ENCODE measurements around the gene PAX3.

PAX3 gene

GRCh38 chr2:222176890-222177289, 121.9 kb downstream of the PAX3 start:
- Histone ChIP-seq H3K9me3 (ENCODE audit: severe bottlenecking) (no peaks in the 10 kb centered on the region), H3K36me3 (no peaks in the 10 kb centered on the region), H3K27ac (no peak overlapping the region), H3K27me3 (ENCODE audit: insufficient read depth, low read depth, severe bottlenecking) (no peaks in the 10 kb centered on the region), H3K4me3 (ENCODE audit: low read depth, low read length) (no peak overlapping the region)
- DNase-seq = no peak
- TF ChIP-seq CTCF (IDR thresholded peaks at IDR 0.05; ENCODE audit: low read depth, low read length) = no peak

GRCh38 chr2:222174450-222174849, 124.3 kb downstream of the PAX3 start:
- TF ChIP-seq CTCF (IDR thresholded peaks at IDR 0.05; ENCODE audit: low read depth, low read length) = no peak
- Histone ChIP-seq H3K27ac (no peak overlapping the region), H3K9me3 (ENCODE audit: severe bottlenecking) (no peaks in the 10 kb centered on the region), H3K27me3 (ENCODE audit: insufficient read depth, low read depth, severe bottlenecking) (no peaks in the 10 kb centered on the region), H3K4me3 (ENCODE audit: low read depth, low read length) (no peak overlapping the region), H3K36me3 (no peaks in the 10 kb centered on the region)
- DNase-seq = no peak

- no peaks in the 10 kb centered on the region for H3K27me3 ChIP-seq (ENCODE audit: insufficient read depth, low read depth, severe bottlenecking)
- H3K36me3 ChIP-seq = no peaks in the 10 kb centered on the region
- no peak overlapping the region for H3K4me3 ChIP-seq (ENCODE audit: low read depth, low read length)
- H3K27ac ChIP-seq = no peak overlapping the region
- no peak for DNase-seq
- H3K9me3 ChIP-seq (ENCODE audit: severe bottlenecking) = no peaks in the 10 kb centered on the region
- no peak for TF ChIP-seq CTCF (IDR thresholded peaks at IDR 0.05; ENCODE audit: low read depth, low read length)
These were observed 129.5 kb downstream of the PAX3 start for GRCh38 chr2:222169346-222169745.

- no peak for DNase-seq
- no peaks in the 10 kb centered on the region for H3K9me3 ChIP-seq (ENCODE audit: severe bottlenecking)
- no peak for TF ChIP-seq CTCF (IDR thresholded peaks at IDR 0.05; ENCODE audit: low read depth, low read length)
- no peaks in the 10 kb centered on the region for H3K36me3 ChIP-seq
- no peak overlapping the region for H3K4me3 ChIP-seq (ENCODE audit: low read depth, low read length)
- no peak overlapping the region for H3K27ac ChIP-seq
- H3K27me3 ChIP-seq (ENCODE audit: insufficient read depth, low read depth, severe bottlenecking) = no peaks in the 10 kb centered on the region
These were observed 131.0 kb downstream of the PAX3 start for GRCh38 chr2:222167762-222168161.

- no peaks in the 10 kb centered on the region for H3K9me3 ChIP-seq (ENCODE audit: severe bottlenecking)
- TF ChIP-seq CTCF (IDR thresholded peaks at IDR 0.05; ENCODE audit: low read depth, low read length) = no peak
- no peak overlapping the region for H3K27ac ChIP-seq
These were observed 137.9 kb downstream of the PAX3 start for GRCh38 chr2:222160944-222161343.

GRCh38 chr2:222160125-222160524, 138.7 kb downstream of the PAX3 start:
- DNase-seq = no peak
- no peaks in the 10 kb centered on the region for H3K36me3 ChIP-seq
- H3K27ac ChIP-seq = no peak overlapping the region
- no peak for TF ChIP-seq CTCF (IDR thresholded peaks at IDR 0.05; ENCODE audit: low read depth, low read length)
- no peaks in the 10 kb centered on the region for H3K9me3 ChIP-seq (ENCODE audit: severe bottlenecking)
- H3K4me3 ChIP-seq (ENCODE audit: low read depth, low read length) = no peak overlapping the region
- no peaks in the 10 kb centered on the region for H3K27me3 ChIP-seq (ENCODE audit: insufficient read depth, low read depth, severe bottlenecking)

More at GRCh38 chr2:222160944-222161343, 137.9 kb downstream of the PAX3 start:
- H3K4me3 ChIP-seq (ENCODE audit: low read depth, low read length) = no peak overlapping the region
- no peak for DNase-seq
- H3K36me3 ChIP-seq = no peaks in the 10 kb centered on the region
- no peaks in the 10 kb centered on the region for H3K27me3 ChIP-seq (ENCODE audit: insufficient read depth, low read depth, severe bottlenecking)

All from WERI-Rb-1 (cell line).